ENCODE measurements around the gene STAT1.

DNA sequence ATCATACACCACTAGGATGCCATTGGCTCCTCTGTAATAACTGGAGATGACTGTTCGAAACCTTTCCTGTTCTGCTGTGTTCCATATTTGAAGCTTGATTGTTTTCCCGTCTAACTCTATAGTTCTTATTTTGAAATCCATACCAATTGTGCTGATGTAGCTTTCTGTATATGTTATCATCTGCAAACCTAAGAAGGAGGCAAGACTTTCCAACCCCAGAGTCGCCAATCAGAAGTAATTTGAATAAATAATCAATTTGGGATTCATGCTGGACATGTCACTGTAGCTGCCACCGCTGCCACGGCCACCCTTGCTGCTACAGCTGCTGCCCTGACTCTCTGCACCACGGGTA lies 20.7 kb downstream of the STAT1 start:
- TF ChIP-seq EZH2 (IDR thresholded peaks at IDR 0.05; ENCODE audit: borderline replicate concordance, low read depth, low read length, severe bottlenecking) (no peak), CTCF (IDR thresholded peaks at IDR 0.05; ENCODE audit: borderline replicate concordance, extremely low read depth, low read length, poor library complexity, severe bottlenecking) (no peak)
